T-helper 2 cell treated with Interferon-gamma antibody and Interleukin-4, amounts not matched to agents 5 μg/mL and 100 μg/mL, for 36 hours (primary cell): ENCODE results near the gene RNF13.

Source experiments
- DNase-seq: peaks from one replicate; pipeline ENCODE4 v3.0.0; 2021; ENCODE audit warnings: low spot score
- H3K27ac Mint-ChIP-seq: one replicate; pipeline ENCODE4 v1.8.0; 2021; ENCODE audit warnings: mild to moderate bottlenecking, mixed read lengths
- H3K27me3 Mint-ChIP-seq: one replicate; pipeline ENCODE4 v1.8.0; 2021; ENCODE audit warnings: low read depth, mixed read lengths
- H3K36me3 Mint-ChIP-seq: one replicate; pipeline ENCODE4 v1.8.0; 2021; ENCODE audit warnings: low read depth, mixed read lengths
- H3K4me1 Mint-ChIP-seq: one replicate; pipeline ENCODE4 v1.8.0; 2021; ENCODE audit warnings: low read depth, mixed read lengths
- H3K4me3 Mint-ChIP-seq: one replicate; pipeline ENCODE4 v1.8.0; 2022; ENCODE audit warnings: mild to moderate bottlenecking, moderate library complexity, mixed read lengths
- H3K9me3 Mint-ChIP-seq: one replicate; pipeline ENCODE4 v1.8.0; 2021; ENCODE audit warnings: mixed read lengths

Gene RNF13

GRCh38 chr3:149783576-149783975 lies 29.4 kb upstream of the RNF13 start:
- Mint-ChIP-seq H3K27me3 (peaks cover 22% of the 10 kb centered on the region), H3K9me3 (no peaks in the 10 kb centered on the region), H3K27ac (no peak overlapping the region), H3K36me3 (no peaks in the 10 kb centered on the region), H3K4me3 (no peak overlapping the region), H3K4me1 (peaks cover 3% of the 10 kb centered on the region)
- DNase-seq, result no peak

GRCh38 chr3:149784064-149784704 lies 28.8 kb upstream of the RNF13 start:
- Mint-ChIP-seq H3K27me3 (peaks cover 22% of the 10 kb centered on the region), H3K36me3 (no peaks in the 10 kb centered on the region), H3K4me1 (peaks cover 3% of the 10 kb centered on the region), H3K27ac (no peak overlapping the region), H3K4me3 (no peak overlapping the region), H3K9me3 (no peaks in the 10 kb centered on the region)
- no peak for DNase-seq

DNA sequence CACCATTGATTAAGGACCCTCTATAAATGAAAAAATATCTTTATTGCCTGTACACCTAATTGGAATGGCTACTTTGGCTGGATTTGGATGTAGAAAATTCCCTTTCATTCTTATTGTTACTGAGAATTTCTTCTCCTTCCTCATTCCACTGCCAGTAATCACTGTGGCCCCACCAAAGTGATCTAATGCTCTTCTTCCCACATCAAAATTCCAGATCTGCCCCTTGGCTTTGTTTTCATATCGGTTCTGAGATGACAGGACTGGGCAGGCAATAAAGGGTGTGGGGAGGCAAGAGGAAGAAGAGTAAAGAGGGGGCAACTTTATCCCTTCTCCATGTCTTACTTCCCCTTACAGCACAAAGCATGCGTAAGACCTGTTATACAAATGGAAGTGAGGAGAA lies 22.7 kb upstream of the RNF13 start:
- DNase-seq, result no peak
- Mint-ChIP-seq H3K27ac (no peak overlapping the region), H3K36me3 (no peaks in the 10 kb centered on the region)

DNA sequence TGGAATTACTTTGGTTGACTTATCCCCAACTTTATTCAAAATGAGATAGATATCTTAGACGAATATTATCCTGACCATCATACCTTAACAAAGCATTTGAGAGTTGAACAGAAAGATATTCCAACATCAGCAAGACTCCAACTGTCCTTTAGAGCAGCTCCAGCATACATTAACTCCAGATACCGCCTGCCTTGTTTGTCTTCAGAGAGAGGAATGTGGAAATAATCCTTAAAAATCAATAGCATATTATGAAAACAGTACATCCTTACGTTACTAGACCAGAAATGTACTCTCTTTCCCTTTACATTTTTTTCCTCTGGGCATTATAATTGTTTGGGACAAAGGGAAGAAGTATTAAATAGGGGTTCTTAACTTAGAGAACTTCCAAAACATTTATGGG lies 22.3 kb upstream of the RNF13 start:
- H3K27me3 Mint-ChIP-seq, result peaks cover 27% of the 10 kb centered on the region
- no peaks in the 10 kb centered on the region for H3K4me1 Mint-ChIP-seq
- DNase-seq, result no peak
- no peaks in the 10 kb centered on the region for H3K9me3 Mint-ChIP-seq
- no peaks in the 10 kb centered on the region for H3K36me3 Mint-ChIP-seq
- no peak overlapping the region for H3K27ac Mint-ChIP-seq
- no peak overlapping the region for H3K4me3 Mint-ChIP-seq

More for the DNA sequence above, 22.7 kb upstream of the RNF13 start:
- Mint-ChIP-seq H3K4me1 (no peaks in the 10 kb centered on the region), H3K4me3 (no peak overlapping the region), H3K27me3 (peaks cover 27% of the 10 kb centered on the region), H3K9me3 (no peaks in the 10 kb centered on the region)

DNA sequence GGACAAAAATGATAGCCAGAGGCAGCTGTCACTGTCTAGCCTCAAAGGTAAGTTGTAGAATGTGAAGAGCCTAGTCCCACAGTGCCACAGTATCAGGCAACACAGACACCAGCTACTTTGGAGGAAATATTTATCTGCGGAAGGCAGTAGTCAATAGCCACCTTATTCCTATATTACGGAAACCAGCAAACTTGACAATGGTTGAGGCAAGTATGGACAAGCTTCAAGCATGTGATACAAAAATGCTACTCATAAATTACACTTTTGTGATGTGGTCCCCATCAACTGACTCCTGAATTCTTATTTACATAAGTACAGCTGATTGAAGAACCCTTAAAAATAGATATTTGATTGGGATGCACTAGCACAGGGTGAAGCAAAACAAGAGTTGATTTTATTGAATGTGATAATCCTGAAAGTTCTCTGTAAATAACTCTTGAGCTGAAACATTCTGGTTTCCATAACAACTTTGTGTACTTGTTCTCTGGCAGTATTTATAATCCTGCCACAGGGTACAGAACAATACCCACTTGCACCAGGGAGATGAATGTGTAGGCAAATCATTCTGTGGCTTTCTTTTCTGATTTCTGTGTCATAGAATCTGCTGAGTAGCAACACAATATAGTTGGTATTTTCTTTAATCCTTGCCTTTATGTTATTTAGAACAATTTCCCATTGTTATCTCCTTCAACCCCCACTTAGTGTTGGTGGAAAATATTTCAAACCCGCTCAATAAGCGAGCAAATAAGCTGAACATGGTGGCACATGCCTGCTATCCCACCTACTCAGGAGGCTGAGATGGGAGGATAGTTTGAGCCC lies 20.4 kb upstream of the RNF13 start, which contains the start of gene ANKUB1:
TSS of gene ANKUB1 (minus strand) at position 103 of the 819 bp plus-strand sequence. CDS start 188 bp downstream, outside the sequence.
- no peak for DNase-seq
- H3K27ac Mint-ChIP-seq, result no peak within 1 kb of the TSS
- no peak within 1 kb of the TSS for H3K4me3 Mint-ChIP-seq
- H3K36me3 Mint-ChIP-seq, result no peaks in the 10 kb centered on the region
- H3K27me3 Mint-ChIP-seq, result peaks cover 30% of the 10 kb centered on the region
- no peaks in the 10 kb centered on the region for H3K9me3 Mint-ChIP-seq
- no peaks in the 10 kb centered on the region for H3K4me1 Mint-ChIP-seq

GRCh38 chr3:149796026-149796425 lies 17.0 kb upstream of the RNF13 start:
- peaks cover 26% of the 10 kb centered on the region for H3K27me3 Mint-ChIP-seq
- no peaks in the 10 kb centered on the region for H3K9me3 Mint-ChIP-seq
- no peaks in the 10 kb centered on the region for H3K4me1 Mint-ChIP-seq
- H3K4me3 Mint-ChIP-seq, result no peak overlapping the region
- no peaks in the 10 kb centered on the region for H3K36me3 Mint-ChIP-seq
- DNase-seq, result no peak
- no peak overlapping the region for H3K27ac Mint-ChIP-seq

GRCh38 chr3:149800693-149801092 lies 12.3 kb upstream of the RNF13 start:
- Mint-ChIP-seq H3K4me1 (no peaks in the 10 kb centered on the region), H3K4me3 (no peak overlapping the region), H3K27me3 (peaks cover 30% of the 10 kb centered on the region), H3K36me3 (no peaks in the 10 kb centered on the region), H3K27ac (no peak overlapping the region), H3K9me3 (no peaks in the 10 kb centered on the region)
- no peak for DNase-seq

DNA sequence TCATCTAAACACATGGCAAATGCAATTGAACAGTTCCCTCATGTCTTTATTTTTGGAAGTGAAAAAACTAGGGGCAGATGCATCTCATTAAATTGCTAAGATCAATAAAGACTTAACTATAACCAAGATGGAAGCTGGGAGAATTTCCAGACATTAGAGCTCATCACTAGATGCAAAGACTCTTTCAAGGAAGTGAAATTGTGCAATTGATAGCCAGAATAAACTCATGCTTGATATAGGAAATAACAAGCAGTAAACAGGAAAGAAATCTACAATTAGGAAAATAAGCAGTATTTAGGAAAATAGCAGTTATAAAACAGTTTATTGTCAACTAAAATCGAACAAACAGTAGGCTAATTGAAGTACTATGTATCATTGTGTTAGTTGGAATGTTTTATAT lies 11.8 kb upstream of the RNF13 start:
- Mint-ChIP-seq H3K4me1 (no peaks in the 10 kb centered on the region), H3K27me3 (peaks cover 31% of the 10 kb centered on the region), H3K36me3 (no peaks in the 10 kb centered on the region), H3K4me3 (no peak overlapping the region), H3K9me3 (no peaks in the 10 kb centered on the region), H3K27ac (no peak overlapping the region)
- no peak for DNase-seq

GRCh38 chr3:149801639-149802038 lies 11.4 kb upstream of the RNF13 start:
- peaks cover 4% of the 10 kb centered on the region for H3K4me1 Mint-ChIP-seq
- DNase-seq, result no peak
- H3K9me3 Mint-ChIP-seq, result no peaks in the 10 kb centered on the region
- no peak overlapping the region for H3K27ac Mint-ChIP-seq
- no peaks in the 10 kb centered on the region for H3K36me3 Mint-ChIP-seq
- H3K27me3 Mint-ChIP-seq, result peaks cover 32% of the 10 kb centered on the region
- H3K4me3 Mint-ChIP-seq, result no peak overlapping the region

- H3K36me3 Mint-ChIP-seq, result no peaks in the 10 kb centered on the region
- H3K4me1 Mint-ChIP-seq, result peaks cover 10% of the 10 kb centered on the region
- no peak overlapping the region for H3K4me3 Mint-ChIP-seq
- peaks cover 27% of the 10 kb centered on the region for H3K27me3 Mint-ChIP-seq
- DNase-seq, result no peak
- no peaks in the 10 kb centered on the region for H3K9me3 Mint-ChIP-seq
- H3K27ac Mint-ChIP-seq, result no peak overlapping the region
These were observed 6.7 kb upstream of the RNF13 start for GRCh38 chr3:149806171-149806778.

- Mint-ChIP-seq H3K9me3 (no peaks in the 10 kb centered on the region), H3K27ac (no peak overlapping the region), H3K4me3 (no peak overlapping the region)
These were observed 4.7 kb upstream of the RNF13 start for GRCh38 chr3:149808209-149808829.

DNA sequence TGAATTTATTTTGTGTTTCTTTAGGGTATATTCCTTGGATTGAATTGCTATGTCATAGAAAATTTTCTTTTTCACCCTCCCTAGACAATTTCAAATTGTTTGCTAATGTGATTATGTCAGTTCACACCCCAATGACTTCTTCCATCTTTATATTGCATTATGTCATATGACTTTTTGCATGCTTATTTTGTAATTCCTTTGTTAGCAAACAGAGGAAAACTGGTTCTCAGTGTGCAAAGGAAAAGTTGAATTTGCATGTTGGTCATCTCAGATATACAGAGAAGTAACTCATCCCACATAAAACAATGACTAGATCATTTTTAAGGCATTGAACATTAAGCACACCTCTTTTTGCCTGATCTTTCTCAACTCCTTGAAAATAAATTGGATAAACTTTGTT lies 3.3 kb upstream of the RNF13 start:
- peaks cover 24% of the 10 kb centered on the region for H3K4me1 Mint-ChIP-seq
- no peak overlapping the region for H3K27ac Mint-ChIP-seq
- peaks cover 23% of the 10 kb centered on the region for H3K27me3 Mint-ChIP-seq
- no peaks in the 10 kb centered on the region for H3K36me3 Mint-ChIP-seq
- no peaks in the 10 kb centered on the region for H3K9me3 Mint-ChIP-seq
- DNase-seq, result no peak
- no peak overlapping the region for H3K4me3 Mint-ChIP-seq

More at GRCh38 chr3:149808209-149808829, 4.7 kb upstream of the RNF13 start:
- H3K27me3 Mint-ChIP-seq, result peaks cover 25% of the 10 kb centered on the region
- peak; percentile 34 for DNase-seq
- H3K36me3 Mint-ChIP-seq, result no peaks in the 10 kb centered on the region
- H3K4me1 Mint-ChIP-seq, result peaks cover 18% of the 10 kb centered on the region

DNA sequence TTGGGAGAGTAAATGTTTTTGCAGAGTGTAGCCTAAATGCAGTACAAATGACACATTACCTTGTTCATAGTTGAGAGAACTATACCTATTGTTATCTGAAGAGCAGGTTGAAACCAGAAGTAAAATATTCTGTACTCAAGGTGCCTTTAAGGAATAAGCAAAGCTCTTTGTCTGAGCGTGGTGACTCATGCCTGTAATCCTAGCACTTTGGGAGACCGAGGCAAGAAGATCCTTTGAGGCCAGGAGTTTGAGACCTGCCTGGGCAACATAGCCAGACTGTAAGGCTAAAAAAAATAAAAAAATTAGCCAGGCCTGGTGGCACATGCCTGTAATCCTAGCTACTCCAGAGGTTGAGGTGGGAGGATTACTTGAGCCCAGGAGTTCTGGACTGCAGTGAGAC lies 2.2 kb upstream of the RNF13 start:
- DNase-seq, result no peak
- Mint-ChIP-seq H3K4me1 (peaks cover 33% of the 10 kb centered on the region), H3K36me3 (peaks cover 3% of the 10 kb centered on the region), H3K27ac (no peak overlapping the region), H3K9me3 (no peaks in the 10 kb centered on the region), H3K27me3 (peaks cover 20% of the 10 kb centered on the region), H3K4me3 (no peak overlapping the region)

GRCh38 chr3:149812165-149812605 lies 830 bp upstream of the RNF13 start:
- Mint-ChIP-seq H3K4me1 (peaks cover 39% of the 10 kb centered on the region), H3K36me3 (peaks cover 8% of the 10 kb centered on the region)

More at GRCh38 chr3:149812165-149812605, 830 bp upstream of the RNF13 start:
- Mint-ChIP-seq H3K27me3 (peaks cover 9% of the 10 kb centered on the region), H3K9me3 (no peaks in the 10 kb centered on the region), H3K27ac (peak overlapping the region; percentile 99), H3K4me3 (peak overlapping the region; percentile 98)
- no peak for DNase-seq
